WTC11 (cell line): ENCODE data around the gene ENO2. TPM values are rescaled to one million over a fixed set of nuclear protein-coding genes. Genes with fewer than 3 reads are reported as not detected.

Source experiments
- ATAC-seq: fragments of 200-7000 bp; cut with Tn5 transposase; 2 replicates; pipeline ENCODE4 v1.10.0; 2021; ENCODE audit warnings: mild to moderate bottlenecking, moderate library complexity
- CTCF ChIA-PET: fragments of 300-600 bp; sonication (Branson Sonifier 250); formaldehyde crosslinking; loops from one replicate; lab custom pipeline; 2021; ENCODE audit warnings: antibody characterized with exemption; lab: Charles Lee
- POLR2A ChIA-PET: fragments of 350-600 bp; sonication (Branson Sonifier 250); formaldehyde crosslinking; loops from one replicate; lab custom pipeline; 2021; ENCODE audit warnings: antibody characterized with exemption; lab: Charles Lee
- DNase-seq: peaks from one replicate; pipeline ENCODE4 v3.0.0; 2021; ENCODE audit warnings: low spot score
- H3K27ac Mint-ChIP-seq: 2 replicates; pipeline ENCODE4 v1.8.0; 2021; ENCODE audit warnings: mixed read lengths
- H3K27me3 Mint-ChIP-seq: 2 replicates; pipeline ENCODE4 v1.8.0; 2021; ENCODE audit warnings: low read depth, mild to moderate bottlenecking, moderate library complexity, mixed read lengths
- H3K36me3 Mint-ChIP-seq: 2 replicates; pipeline ENCODE4 v1.8.0; 2021; ENCODE audit warnings: mixed read lengths
- H3K4me1 Mint-ChIP-seq: 2 replicates; pipeline ENCODE4 v1.8.0; 2022; ENCODE audit warnings: mixed read lengths
- H3K4me3 Mint-ChIP-seq: 2 replicates; pipeline ENCODE4 v1.8.0; 2021; ENCODE audit warnings: mild to moderate bottlenecking, moderate library complexity, mixed read lengths
- H3K9me3 Mint-ChIP-seq: 2 replicates; pipeline ENCODE4 v1.8.0; 2021; ENCODE audit warnings: mixed read lengths
- ARID4B ChIP-seq: sonication (generic); formaldehyde crosslinking; IDR thresholded peaks from 2 replicates; pipeline ENCODE4 v1.8.0; 2023; ENCODE audit warnings: missing genetic modification reagents, mild to moderate bottlenecking, borderline replicate concordance
- CTCF ChIP-seq: fragments of 200-600 bp; IDR thresholded peaks from 2 replicates; pipeline ENCODE4 v1.8.0; 2022; ENCODE audit warnings: antibody characterized with exemption
- E2F1 ChIP-seq: sonication (generic); formaldehyde crosslinking; IDR thresholded peaks from 2 replicates; pipeline ENCODE4 v1.8.0; 2022; ENCODE audit warnings: mild to moderate bottlenecking, missing genetic modification reagents
- E2F5 ChIP-seq: sonication (generic); formaldehyde crosslinking; IDR thresholded peaks from 2 replicates; pipeline ENCODE4 v1.8.1; 2022; ENCODE audit warnings: mild to moderate bottlenecking, moderate library complexity, missing genetic modification reagents
- EMX1 ChIP-seq: fragments of 250-450 bp; sonication (Bioruptor Pico); IDR thresholded peaks from 2 replicates; pipeline ENCODE4 v1.8.0; 2021; ENCODE audit warnings: mild to moderate bottlenecking
- IRF2 ChIP-seq: sonication (generic); formaldehyde crosslinking; IDR thresholded peaks from 2 replicates; pipeline ENCODE4 v1.8.0; 2022; ENCODE audit warnings: low read depth, missing genetic modification reagents, borderline replicate concordance
- PRDM15 ChIP-seq: sonication (generic); formaldehyde crosslinking; IDR thresholded peaks from 2 replicates; pipeline ENCODE4 v1.8.0; 2022; ENCODE audit warnings: missing genetic modification reagents
- PRRX2 ChIP-seq: fragments of 250-450 bp; sonication (Bioruptor Pico); IDR thresholded peaks from 2 replicates; pipeline ENCODE4 v1.8.0; 2021; ENCODE audit warnings: mild to moderate bottlenecking
- RORB ChIP-seq: fragments of 250-450 bp; sonication (Bioruptor Pico); IDR thresholded peaks from 2 replicates; pipeline ENCODE4 v1.9.0; 2021; ENCODE audit warnings: mild to moderate bottlenecking
- SMAD3 ChIP-seq: sonication (generic); formaldehyde crosslinking; IDR thresholded peaks from 2 replicates; pipeline ENCODE4 v1.8.0; 2022; ENCODE audit warnings: missing genetic modification reagents, mild to moderate bottlenecking, borderline replicate concordance
- SMAD4 ChIP-seq: sonication (generic); formaldehyde crosslinking; IDR thresholded peaks from 2 replicates; pipeline ENCODE4 v1.8.0; 2022; ENCODE audit warnings: mild to moderate bottlenecking, missing genetic modification reagents
- ZNF423 ChIP-seq: fragments of 250-450 bp; sonication (Bioruptor Pico); IDR thresholded peaks from 2 replicates; pipeline ENCODE4 v2.1.2; 2022; ENCODE audit warnings: mild to moderate bottlenecking, moderate library complexity
- ZNF512 ChIP-seq: sonication (generic); formaldehyde crosslinking; IDR thresholded peaks from 2 replicates; pipeline ENCODE4 v1.8.1; 2022; ENCODE audit warnings: missing genetic modification reagents, borderline replicate concordance
- total RNA-seq: library from RNA; stranded (reverse); gene quantifications from 3 replicates; pipeline ENCODE4 v1.2.3, GENCODE V29; 2021

The ENO2 gene
- total RNA-seq, 1 experiment from 2014 or later = 118 TPM

GRCh38 chr12:6936194-6936635 lies 21.8 kb downstream of the ENO2 start (continued):
- no peak for TF ChIP-seq E2F5 (CRISPR knock-in tag)

GRCh38 chr12:6936636-6937480 lies 22.5 kb downstream of the ENO2 start:
- ATAC-seq (peak; percentile 19), DNase-seq (peak; percentile 30)
- Mint-ChIP-seq H3K27me3 (no peaks in the 10 kb centered on the region), H3K27ac (peak overlapping the region; percentile 83), H3K9me3 (no peaks in the 10 kb centered on the region), H3K4me3 (peak overlapping the region; percentile 69), H3K36me3 (peaks cover 46% of the 10 kb centered on the region), H3K4me1 (peaks cover 24% of the 10 kb centered on the region)
- TF ChIP-seq CTCF (no peak), PRDM15 (CRISPR knock-in tag) (peak; percentile 46; the same call in 1 of the 2 replicates), RORB (no peak)
- POLR2A ChIA-PET = interaction anchor here (0.9 to 4.3 kb wide), 10 partner anchors 9 to 85 kb away, joined by 3 to 44 read pairs (median 8); partner anchors contain the start of genes CDCA3, LPCAT3, SPSB2 and TPI1
- CTCF ChIA-PET = interaction anchor here (0.5 to 6.9 kb wide), 15 partner anchors 9 to 173 kb away, joined by 3 to 93 read pairs (median 4); partner anchors contain the start of genes ATN1, LPCAT3 and SPSB2

- H3K36me3 Mint-ChIP-seq = peaks cover 40% of the 10 kb centered on the region
- ATAC-seq (peak; percentile 83), DNase-seq (peak; percentile 94)
- no peaks in the 10 kb centered on the region for H3K27me3 Mint-ChIP-seq
- H3K4me1 Mint-ChIP-seq = peaks cover 29% of the 10 kb centered on the region
- CTCF ChIA-PET = interaction anchor here (0.6 to 6.9 kb wide), 21 partner anchors 8 to 176 kb away, joined by 3 to 93 read pairs (median 4); partner anchors contain the start of genes ATN1, CDCA3, ENO2 and LPCAT3
- peak overlapping the region; percentile 69 for H3K4me3 Mint-ChIP-seq
- H3K27ac Mint-ChIP-seq = peak overlapping the region; percentile 93
- H3K9me3 Mint-ChIP-seq = no peaks in the 10 kb centered on the region
- POLR2A ChIA-PET = interaction anchor here (0.6 to 4.3 kb wide), 14 partner anchors 8 to 188 kb away, joined by 3 to 44 read pairs (median 5); partner anchors contain the start of genes CDCA3, LPCAT3, SPSB2 and TPI1
- TF ChIP-seq SMAD3 (CRISPR knock-in tag) = peak; percentile 65
- no peak for TF ChIP-seq ZNF423 (CRISPR knock-in tag)
- TF ChIP-seq EMX1 (CRISPR knock-in tag) = peak; percentile 66; the same call in 1 of the 2 replicates
- TF ChIP-seq E2F1 (CRISPR knock-in tag) = peak; percentile 86
- TF ChIP-seq PRRX2 (CRISPR knock-in tag) = peak; percentile 89; the same call in 1 of the 2 replicates
- TF ChIP-seq ZNF512 (CRISPR knock-in tag) = 0 out of 2 replicates have a peak, but pooled peaks have one; percentile 51
- no peak for TF ChIP-seq SMAD4 (CRISPR knock-in tag)
- TF ChIP-seq IRF2 (CRISPR knock-in tag) = peak; percentile 62; the same call in 1 of the 2 replicates
- peak; percentile 92; the same call in 1 of the 2 replicates for TF ChIP-seq ARID4B (CRISPR knock-in tag)
These were observed 23.3 kb downstream of the ENO2 start for GRCh38 chr12:6937481-6938352.
